Measurements from ENCODE around the gene CEMP1.

Gene CEMP1

DNA sequence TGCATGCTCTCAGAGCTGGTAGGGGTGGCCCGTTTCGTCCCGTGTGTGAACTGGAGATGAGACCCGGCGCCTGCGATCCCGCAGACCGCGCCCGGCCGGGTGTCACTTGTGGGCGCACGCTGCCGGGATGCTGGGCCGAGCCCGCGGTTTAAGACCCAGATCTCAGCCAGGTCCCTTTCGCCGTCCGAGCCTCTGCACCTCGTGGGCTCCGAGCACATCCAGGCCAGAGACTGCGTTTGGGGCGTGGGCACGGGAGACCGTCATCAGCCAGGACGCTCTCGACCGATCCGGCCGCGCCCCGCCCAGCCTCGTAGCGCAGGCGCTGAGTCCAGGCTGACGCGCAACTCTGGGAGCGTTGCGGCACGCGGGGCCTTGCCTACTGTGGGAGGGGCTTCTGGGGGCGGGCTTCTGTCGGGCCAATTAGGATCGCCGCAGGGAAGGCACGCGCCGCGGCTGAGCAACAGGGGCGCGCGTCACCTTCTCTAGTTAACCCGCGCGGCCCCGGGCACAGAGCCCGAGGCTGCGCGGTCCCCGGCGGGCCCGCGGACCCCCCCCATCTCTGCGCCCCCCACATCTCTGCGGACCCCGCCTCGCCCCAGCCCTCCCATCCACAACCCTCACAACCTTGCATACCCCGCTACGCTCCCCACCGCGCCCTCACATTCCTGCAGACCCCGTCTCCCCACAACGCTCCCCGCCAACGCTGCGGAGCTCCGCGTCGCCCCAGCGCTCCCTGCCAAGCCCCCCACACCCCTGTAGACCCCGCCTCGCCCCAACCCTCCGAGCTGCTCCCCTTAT is 687 bp upstream of the CEMP1 start:
- TF ChIP-seq TAF1 (IDR thresholded peaks at IDR 0.05; ENCODE audit: borderline replicate concordance, insufficient read depth, low read length) (no peak), FOXP2 (optimal IDR thresholded peaks at IDR 0.05; ENCODE audit: borderline replicate concordance, extremely low read depth, extremely low read length, insufficient read depth) (peak; percentile 78), POLR2AphosphoS5 (IDR thresholded peaks at IDR 0.05; ENCODE audit: low read depth, low read length) (peak; percentile 84), SIN3A (IDR thresholded peaks at IDR 0.05; ENCODE audit: borderline replicate concordance, insufficient read depth, low read length) (no peak), REST (IDR thresholded peaks at IDR 0.05; ENCODE audit: insufficient read depth in 1 of 2, low read depth in 2 of 2, low read length in 2 of 2) (no peak)

GRCh38 chr16:2530629-2531318 is 434 bp downstream of the CEMP1 start:
- TF ChIP-seq SIN3A (IDR thresholded peaks at IDR 0.05; ENCODE audit: borderline replicate concordance, insufficient read depth, low read length) (no peak), POLR2AphosphoS5 (IDR thresholded peaks at IDR 0.05; ENCODE audit: low read depth, low read length) (no peak; the same call in 1 of the 2 replicates), TAF1 (IDR thresholded peaks at IDR 0.05; ENCODE audit: borderline replicate concordance, insufficient read depth, low read length) (no peak), REST (IDR thresholded peaks at IDR 0.05; ENCODE audit: insufficient read depth in 1 of 2, low read depth in 2 of 2, low read length in 2 of 2) (no peak), FOXP2 (optimal IDR thresholded peaks at IDR 0.05; ENCODE audit: borderline replicate concordance, extremely low read depth, extremely low read length, insufficient read depth) (no peak)

DNA sequence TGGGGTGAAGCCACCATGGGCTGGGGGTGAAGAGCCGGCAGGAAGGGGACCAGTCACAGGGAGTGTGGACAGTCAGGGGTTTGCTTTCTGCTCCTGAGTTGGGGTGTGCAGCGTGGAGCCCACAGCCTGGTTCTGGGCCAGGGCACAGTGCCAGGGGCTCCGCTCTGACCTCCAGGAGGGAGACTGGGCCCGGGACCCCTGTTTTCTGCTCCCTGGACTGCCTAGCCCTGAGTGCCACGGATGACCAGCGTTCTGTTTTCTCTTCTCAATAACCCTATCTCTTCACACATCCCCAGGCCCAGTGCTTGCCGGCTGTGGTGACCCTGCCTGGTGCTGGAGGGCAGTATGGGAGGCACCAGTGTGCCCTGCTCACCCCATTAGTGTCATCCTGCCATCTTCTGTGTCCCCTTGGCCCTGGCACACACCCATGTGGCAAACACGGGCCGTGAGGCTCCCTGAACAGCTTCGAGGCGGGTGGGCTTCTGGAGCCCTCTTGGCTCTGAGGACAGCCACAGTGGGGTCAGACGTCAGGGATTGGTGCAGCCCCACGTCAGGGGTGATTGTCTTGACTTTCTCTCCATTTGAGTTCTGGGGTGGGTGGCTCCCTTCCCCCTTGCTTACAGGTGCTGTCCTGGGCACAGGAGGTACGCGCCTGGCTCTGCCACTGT is 1.1 kb downstream of the CEMP1 start:
- TF ChIP-seq POLR2AphosphoS5 (IDR thresholded peaks at IDR 0.05; ENCODE audit: low read depth, low read length) (no peak; the same call in 1 of the 2 replicates), REST (IDR thresholded peaks at IDR 0.05; ENCODE audit: insufficient read depth in 1 of 2, low read depth in 2 of 2, low read length in 2 of 2) (no peak), SIN3A (IDR thresholded peaks at IDR 0.05; ENCODE audit: borderline replicate concordance, insufficient read depth, low read length) (no peak)

DNA sequence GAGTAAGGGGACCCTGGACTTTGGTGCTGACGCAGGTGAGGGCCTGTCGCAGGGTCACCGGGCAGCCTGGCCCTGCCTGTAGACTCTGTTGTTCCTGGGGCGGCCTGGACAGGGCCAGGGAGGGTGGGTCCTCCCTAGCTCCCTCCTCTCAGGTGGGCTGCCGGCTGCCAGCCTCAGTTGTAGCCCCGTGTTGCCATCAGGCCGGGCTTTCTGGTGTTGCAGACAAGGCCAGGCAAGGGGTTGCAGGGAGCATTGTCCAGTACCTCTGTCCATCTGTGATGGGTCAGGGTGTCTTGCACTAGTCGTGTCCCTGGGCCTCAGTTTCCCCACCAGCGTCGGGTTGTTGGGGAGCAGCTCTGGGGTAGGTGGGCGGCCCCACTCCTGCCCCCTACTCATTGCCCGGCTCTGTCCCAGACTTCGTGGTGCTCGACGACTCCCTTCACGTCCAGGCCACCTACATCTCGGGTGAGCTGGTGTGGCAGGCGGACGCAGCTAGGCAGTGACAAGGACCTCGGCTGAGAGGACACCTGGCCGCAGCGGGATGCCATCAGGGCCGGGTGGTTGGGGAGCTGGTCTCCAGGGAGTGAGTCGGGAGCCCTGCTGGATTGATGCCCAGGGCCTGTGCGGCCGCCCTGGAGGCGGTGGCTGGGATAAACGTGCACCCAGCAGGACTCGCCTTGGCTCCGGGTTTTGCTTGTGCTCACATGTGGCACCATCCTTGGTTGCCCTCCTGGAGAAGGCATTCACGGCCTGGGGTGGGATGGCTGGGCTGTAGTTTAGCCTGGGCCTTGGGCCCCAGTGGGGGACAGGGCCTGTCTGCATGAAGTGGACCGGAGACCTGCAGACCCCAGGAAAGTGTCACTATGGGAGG is 1.9 kb downstream of the CEMP1 start:
- TF ChIP-seq FOXP2 (optimal IDR thresholded peaks at IDR 0.05; ENCODE audit: borderline replicate concordance, extremely low read depth, extremely low read length, insufficient read depth) (no peak), SIN3A (IDR thresholded peaks at IDR 0.05; ENCODE audit: borderline replicate concordance, insufficient read depth, low read length) (no peak), TAF1 (IDR thresholded peaks at IDR 0.05; ENCODE audit: borderline replicate concordance, insufficient read depth, low read length) (no peak), POLR2AphosphoS5 (IDR thresholded peaks at IDR 0.05; ENCODE audit: low read depth, low read length) (no peak), REST (IDR thresholded peaks at IDR 0.05; ENCODE audit: insufficient read depth in 1 of 2, low read depth in 2 of 2, low read length in 2 of 2) (no peak)
